NOMO-1 treated with dmso at 0.1 percent for 144 hours (cell line): Measurements from ENCODE around the gene GON4L.
"Not testable (repeated sequence)": the region's sequence is repeated elsewhere in the genome, so short reads cannot be mapped to it uniquely, and the experiment has no call there.

Experiments used
- DNase-seq: peaks from one replicate; lab custom pipeline; 2025; ENCODE audit not compliant: unreplicated experiment; lab: John Stamatoyannopoulos, UW

GON4L gene

GRCh38 chr1:155880251-155880650, 23.2 kb upstream of the GON4L start:
- no peak for DNase-seq

GRCh38 chr1:155877945-155878344, 20.9 kb upstream of the GON4L start:
- no peak for DNase-seq

- DNase-seq: no peak
Observed at GRCh38 chr1:155873860-155874259, 16.8 kb upstream of the GON4L start.

- no peak for DNase-seq
Observed at GRCh38 chr1:155872527-155872926, 15.5 kb upstream of the GON4L start.

- no peak for DNase-seq
Observed at GRCh38 chr1:155871390-155871789, 14.4 kb upstream of the GON4L start.

GRCh38 chr1:155867766-155868165, 10.8 kb upstream of the GON4L start:
- no peak for DNase-seq

- DNase-seq: no peak
Observed at GRCh38 chr1:155864393-155864792, 7.4 kb upstream of the GON4L start.

- no peak for DNase-seq
Observed at GRCh38 chr1:155861896-155862295, 4.9 kb upstream of the GON4L start.

GRCh38 chr1:155860970-155861510, 4.0 kb upstream of the GON4L start:
- no peak for DNase-seq

- DNase-seq: peak; percentile 18
Observed at GRCh38 chr1:155859881-155860871, 3.2 kb upstream of the GON4L start.

- peak; percentile 83 for DNase-seq
Observed at GRCh38 chr1:155859234-155859829, 2.3 kb upstream of the GON4L start, which contains the start of gene SYT11. Gene SYT11 (plus strand): TSS chr1:155859567. CDS start chr1:155859762, 195 bp downstream.

GRCh38 chr1:155858800-155859233, 1.8 kb upstream of the GON4L start:
- peak; percentile 83 for DNase-seq

GRCh38 chr1:155856257-155856974, 598 bp downstream of the GON4L start:
- no peak for DNase-seq

- no peak for DNase-seq
Observed at GRCh38 chr1:155850345-155850744, 6.7 kb downstream of the GON4L start.

- DNase-seq: no peak
Observed at GRCh38 chr1:155847823-155848529, 9.0 kb downstream of the GON4L start.

GRCh38 chr1:155844860-155845421, 12.1 kb downstream of the GON4L start:
- no peak for DNase-seq

GRCh38 chr1:155840386-155840785, 16.6 kb downstream of the GON4L start:
- no peak for DNase-seq

GRCh38 chr1:155835548-155835947, 21.5 kb downstream of the GON4L start:
- no peak for DNase-seq

GRCh38 chr1:155834927-155835399, 22.1 kb downstream of the GON4L start:
- DNase-seq: not testable (repeated sequence)

GRCh38 chr1:155834296-155834926, 22.6 kb downstream of the GON4L start:
- no peak for DNase-seq
